Karpas-422 (cell line): ENCODE measurements around the gene PROS1. TPM values are rescaled to one million over a fixed set of nuclear protein-coding genes. Genes with fewer than 3 reads are reported as not detected.
"Not testable (repeated sequence)": the region's sequence is repeated elsewhere in the genome, so short reads cannot be mapped to it uniquely, and the experiment has no call there.

Source experiments
- DNase-seq: peaks from one replicate; pipeline ENCODE4 v3.0.0-alpha.2; 2015
- H2AFZ ChIP-seq: fragments of 200-600 bp; sonication (generic); 2 replicates; pipeline ENCODE4 v1.6.1; 2014; ENCODE audit warnings: antibody characterized with exemption, low read length, mixed read lengths
- H3K27ac ChIP-seq: fragments of 200-600 bp; sonication (generic); 2 replicates; pipeline ENCODE4 v1.5.1; 2014; ENCODE audit warnings: mild to moderate bottlenecking, low read length, moderate library complexity
- H3K27me3 ChIP-seq: fragments of 200-600 bp; sonication (generic); 2 replicates; pipeline ENCODE4 v1.6.1; 2014; ENCODE audit warnings: low read length, mixed read lengths
- H3K36me3 ChIP-seq: fragments of 200-600 bp; sonication (generic); 2 replicates; pipeline ENCODE4 v1.6.1; 2014; ENCODE audit warnings: low read length, mixed read lengths; ENCODE audit not compliant: insufficient read depth
- H3K4me1 ChIP-seq: fragments of 200-600 bp; sonication (generic); 2 replicates; pipeline ENCODE4 v1.6.1; 2014; ENCODE audit warnings: mild to moderate bottlenecking, low read length, mixed read lengths
- H3K4me2 ChIP-seq: fragments of 200-600 bp; sonication (generic); 2 replicates; pipeline ENCODE4 v1.6.1; 2014; ENCODE audit warnings: low read length, low read depth, mild to moderate bottlenecking; ENCODE audit not compliant: poor library complexity, severe bottlenecking
- H3K4me3 ChIP-seq: fragments of 200-600 bp; sonication (generic); 2 replicates; pipeline ENCODE4 v1.5.1; 2014; ENCODE audit warnings: mild to moderate bottlenecking, antibody characterized with exemption, low read length, mixed read lengths
- H3K79me2 ChIP-seq: fragments of 200-600 bp; sonication (generic); 2 replicates; pipeline ENCODE4 v1.6.1; 2014; ENCODE audit warnings: mild to moderate bottlenecking, low read length, mixed read lengths
- H3K9ac ChIP-seq: fragments of 200-600 bp; sonication (generic); 2 replicates; pipeline ENCODE4 v1.6.0; 2014; ENCODE audit warnings: low read length
- H3K9me2 ChIP-seq: fragments of 200-600 bp; sonication (generic), shearing (Covaris generic); replicated peaks from 2 replicates; pipeline ENCODE4 v1.6.0; 2014; ENCODE audit warnings: mild to moderate bottlenecking, low read length, moderate library complexity; ENCODE audit not compliant: insufficient read depth
- H3K9me3 ChIP-seq: fragments of 300-700, 200-600 bp; sonication (generic); 2 replicates; pipeline ENCODE4 v1.6.1; 2014; ENCODE audit warnings: low read length, mixed read lengths
- H4K20me1 ChIP-seq: fragments of 200-600 bp; sonication (generic); 2 replicates; pipeline ENCODE4 v1.6.1; 2014; ENCODE audit warnings: mild to moderate bottlenecking, antibody characterized with exemption, low read length, low read depth; ENCODE audit not compliant: insufficient read depth
- total RNA-seq: library from RNA; depleted of rRNA; stranded (reverse); fragments of >200 nt; shearing (Covaris generic); gene quantifications from 2 replicates; pipeline ENCODE4 v1.2.3, GENCODE V29; 2014; ENCODE audit warnings: low replicate concordance

PROS1 gene
- total RNA-seq, 1 experiment from 2014 or later = 2.0 TPM

DNA sequence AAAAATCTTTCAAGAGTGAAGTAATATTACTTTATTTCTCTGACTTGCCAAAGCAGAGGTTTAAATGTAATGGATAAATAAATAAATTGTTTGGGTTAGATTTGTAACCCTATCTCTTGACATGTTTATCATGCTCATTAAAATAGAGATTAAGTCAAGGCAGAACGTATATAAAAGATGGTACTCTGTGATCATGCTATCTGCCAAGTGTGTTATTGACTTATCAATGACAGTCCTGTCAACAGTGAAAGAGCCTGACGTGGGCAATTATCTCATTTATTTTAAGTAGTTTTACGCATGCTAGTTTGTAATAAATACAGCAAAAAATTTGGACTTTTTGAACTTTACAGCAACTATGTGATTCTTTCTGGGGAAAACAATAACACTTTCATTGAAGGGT is 43.7 kb downstream of the PROS1 start:
- Histone ChIP-seq H2AFZ (no peak overlapping the region), H3K79me2 (no peaks in the 10 kb centered on the region), H3K27me3 (no peaks in the 10 kb centered on the region), H3K9me3 (no peaks in the 10 kb centered on the region), H3K4me3 (no peak overlapping the region), H3K9me2 (no peaks in the 10 kb centered on the region), H4K20me1 (no peaks in the 10 kb centered on the region), H3K27ac (no peak overlapping the region), H3K4me2 (no peak overlapping the region), H3K9ac (no peak overlapping the region), H3K36me3 (no peaks in the 10 kb centered on the region), H3K4me1 (no peaks in the 10 kb centered on the region)
- no peak for DNase-seq

DNA sequence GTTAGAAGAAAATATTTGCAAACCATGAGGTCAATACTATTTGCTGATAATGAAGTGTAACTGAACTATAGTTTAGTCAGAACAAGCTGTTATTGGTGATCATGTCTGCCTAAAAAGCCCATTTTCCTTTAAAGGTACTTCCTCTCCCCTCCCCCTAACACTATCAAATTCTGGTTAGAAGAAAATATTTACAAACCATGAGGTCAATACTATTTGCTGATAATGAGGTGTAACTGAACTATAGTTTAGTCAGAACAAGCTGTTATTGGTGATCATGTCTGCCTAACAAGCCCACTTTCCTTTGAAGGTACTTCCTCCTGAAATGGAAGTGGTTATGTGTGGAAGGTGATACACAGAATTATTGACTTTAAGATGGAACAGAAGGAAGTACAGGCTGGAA is 46.9 kb downstream of the PROS1 start:
- DNase-seq = no peak
- Histone ChIP-seq H3K4me1 (no peaks in the 10 kb centered on the region), H3K4me3 (no peak overlapping the region), H3K79me2 (no peaks in the 10 kb centered on the region), H3K9me2 (no peaks in the 10 kb centered on the region), H4K20me1 (no peaks in the 10 kb centered on the region), H3K27me3 (no peaks in the 10 kb centered on the region), H3K36me3 (no peaks in the 10 kb centered on the region), H3K9ac (no peak overlapping the region), H3K4me2 (no peak overlapping the region), H2AFZ (no peak overlapping the region), H3K9me3 (no peaks in the 10 kb centered on the region), H3K27ac (no peak overlapping the region)

DNA sequence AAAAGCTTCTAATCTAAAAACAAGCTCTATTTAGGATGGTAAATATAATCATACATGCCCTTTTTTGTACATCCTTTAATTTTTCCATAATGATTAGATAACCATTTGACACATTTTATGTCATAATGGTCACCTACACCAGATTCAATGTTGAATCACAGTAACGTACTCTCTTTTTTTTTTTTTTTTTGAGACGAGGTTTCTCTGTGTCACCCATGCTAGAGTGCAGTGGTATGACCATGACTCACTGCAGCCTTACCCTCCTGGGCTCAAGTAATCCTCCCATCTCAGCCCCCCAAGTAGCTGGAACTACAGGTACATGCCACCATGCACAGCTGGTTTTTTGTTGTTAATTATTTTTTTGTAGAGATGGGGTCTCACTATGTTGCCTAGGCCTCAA is 49.2 kb downstream of the PROS1 start:
- no peaks in the 10 kb centered on the region for H3K9me2 ChIP-seq
- H3K79me2 ChIP-seq = no peaks in the 10 kb centered on the region
- H3K27ac ChIP-seq = no peak overlapping the region
- H3K4me3 ChIP-seq = no peak overlapping the region
- no peaks in the 10 kb centered on the region for H3K27me3 ChIP-seq
- H3K4me2 ChIP-seq = no peak overlapping the region
- no peak for DNase-seq
- no peak overlapping the region for H2AFZ ChIP-seq
- no peaks in the 10 kb centered on the region for H3K9me3 ChIP-seq
- H3K9ac ChIP-seq = no peak overlapping the region
- no peaks in the 10 kb centered on the region for H3K4me1 ChIP-seq
- H4K20me1 ChIP-seq = no peaks in the 10 kb centered on the region
- no peaks in the 10 kb centered on the region for H3K36me3 ChIP-seq

DNA sequence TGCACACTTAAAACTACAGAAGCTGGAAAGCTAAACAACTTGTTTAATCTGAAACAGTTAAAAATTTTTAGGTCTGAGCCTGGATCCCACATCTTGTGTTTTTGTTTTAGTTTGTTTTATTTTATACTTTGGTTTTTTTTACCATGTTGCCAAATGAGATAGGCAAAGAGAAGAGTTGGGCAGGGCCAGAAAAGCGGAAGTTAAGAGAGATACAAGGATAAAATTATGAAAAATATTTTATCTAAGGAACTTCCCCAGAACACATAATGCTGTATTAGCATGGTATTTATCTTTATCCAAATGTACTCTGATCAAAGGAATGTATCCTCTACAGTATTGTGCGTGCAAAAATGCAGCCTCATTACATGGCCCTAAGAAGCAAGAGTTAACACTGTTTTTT is 50.7 kb downstream of the PROS1 start:
- Histone ChIP-seq H3K27me3 (no peaks in the 10 kb centered on the region), H3K36me3 (no peaks in the 10 kb centered on the region), H3K79me2 (no peaks in the 10 kb centered on the region), H3K4me1 (no peaks in the 10 kb centered on the region), H4K20me1 (no peaks in the 10 kb centered on the region), H3K4me3 (no peak overlapping the region), H3K9me2 (no peaks in the 10 kb centered on the region), H3K9me3 (no peaks in the 10 kb centered on the region), H3K9ac (no peak overlapping the region), H3K4me2 (no peak overlapping the region), H3K27ac (no peak overlapping the region), H2AFZ (no peak overlapping the region)
- DNase-seq = no peak

DNA sequence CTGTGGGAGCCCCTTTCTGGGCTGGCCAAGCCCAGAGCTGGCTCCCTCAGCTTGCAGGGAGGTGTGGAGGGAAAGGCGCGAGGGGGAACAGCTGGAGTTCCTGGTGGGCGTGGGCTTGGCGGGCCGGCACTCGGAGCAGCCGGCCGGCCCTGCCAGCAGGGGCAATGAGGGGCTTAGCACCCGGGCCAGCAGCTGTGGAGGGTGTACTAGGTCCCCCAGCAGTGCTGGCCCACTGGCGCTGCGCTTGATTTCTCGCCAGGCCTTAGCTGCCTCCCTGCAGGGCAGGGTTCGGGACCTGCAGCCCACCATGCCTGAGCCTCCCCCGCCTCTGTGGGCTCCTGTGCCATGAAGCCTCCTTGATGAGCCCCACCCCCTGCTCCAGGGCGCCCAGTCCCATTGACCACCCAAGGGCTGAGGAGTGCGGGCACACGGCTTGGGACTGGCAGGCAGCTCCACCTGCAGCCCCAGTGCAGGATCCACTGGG is 56.1 kb downstream of the PROS1 start:
- H3K4me3 ChIP-seq, H3K9me2 ChIP-seq, H3K79me2 ChIP-seq, H3K36me3 ChIP-seq, H3K9ac ChIP-seq, H3K4me1 ChIP-seq, H3K4me2 ChIP-seq, DNase-seq, H3K9me3 ChIP-seq, H4K20me1 ChIP-seq, H2AFZ ChIP-seq, H3K27me3 ChIP-seq, H3K27ac ChIP-seq: not testable (repeated sequence)

DNA sequence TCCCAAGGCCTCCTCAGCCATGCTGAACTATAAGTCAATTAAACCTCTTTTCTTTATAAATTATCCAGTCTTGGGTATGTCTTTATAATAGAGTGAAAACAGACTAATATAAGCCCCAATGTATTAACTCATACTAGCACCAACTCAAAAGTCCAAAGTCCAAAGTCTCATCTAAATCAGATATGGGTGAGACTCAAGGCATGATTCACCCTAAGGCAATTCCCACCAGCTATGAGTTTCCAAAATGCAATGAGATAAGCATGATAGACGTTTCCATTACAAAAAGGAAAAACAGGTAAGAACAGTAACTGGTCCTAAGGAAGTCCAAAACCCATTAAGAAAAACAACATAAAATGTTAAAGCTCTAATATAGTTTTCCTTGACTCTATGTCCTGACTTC is 60.1 kb downstream of the PROS1 start:
- not testable (repeated sequence) for H2AFZ ChIP-seq, H3K4me1 ChIP-seq, H3K4me3 ChIP-seq, H4K20me1 ChIP-seq, H3K79me2 ChIP-seq, H3K9me3 ChIP-seq, H3K27ac ChIP-seq, H3K9ac ChIP-seq, H3K36me3 ChIP-seq, H3K4me2 ChIP-seq, H3K9me2 ChIP-seq, DNase-seq, H3K27me3 ChIP-seq

DNA sequence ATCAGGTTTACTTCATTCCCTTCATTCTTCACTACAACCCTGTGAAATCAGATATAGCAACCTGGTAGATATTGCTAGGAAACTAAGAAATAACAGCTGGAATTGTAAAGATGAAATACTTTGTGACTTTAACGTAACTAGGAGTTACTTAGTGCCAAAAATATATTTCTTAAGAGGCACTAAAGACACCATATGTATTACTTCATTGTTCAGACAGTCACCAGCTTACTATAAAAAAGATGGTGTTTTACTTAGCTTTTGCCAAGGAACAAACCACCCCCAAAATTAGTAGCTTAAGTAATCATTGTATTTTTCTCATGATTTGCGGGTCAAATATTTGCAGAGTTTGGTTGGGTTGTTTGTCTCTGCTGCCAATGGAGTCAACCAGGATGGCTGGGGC is 62.5 kb downstream of the PROS1 start:
- Histone ChIP-seq H3K9me3 (no peaks in the 10 kb centered on the region), H3K4me1 (no peaks in the 10 kb centered on the region), H3K36me3 (no peaks in the 10 kb centered on the region), H3K9me2 (no peaks in the 10 kb centered on the region; the same call in 1 of the 2 replicates), H3K27ac (no peak overlapping the region), H2AFZ (no peak overlapping the region), H3K27me3 (no peaks in the 10 kb centered on the region), H3K79me2 (no peaks in the 10 kb centered on the region), H3K9ac (no peak overlapping the region), H3K4me3 (no peak overlapping the region), H3K4me2 (no peak overlapping the region), H4K20me1 (no peaks in the 10 kb centered on the region)
- DNase-seq = no peak

DNA sequence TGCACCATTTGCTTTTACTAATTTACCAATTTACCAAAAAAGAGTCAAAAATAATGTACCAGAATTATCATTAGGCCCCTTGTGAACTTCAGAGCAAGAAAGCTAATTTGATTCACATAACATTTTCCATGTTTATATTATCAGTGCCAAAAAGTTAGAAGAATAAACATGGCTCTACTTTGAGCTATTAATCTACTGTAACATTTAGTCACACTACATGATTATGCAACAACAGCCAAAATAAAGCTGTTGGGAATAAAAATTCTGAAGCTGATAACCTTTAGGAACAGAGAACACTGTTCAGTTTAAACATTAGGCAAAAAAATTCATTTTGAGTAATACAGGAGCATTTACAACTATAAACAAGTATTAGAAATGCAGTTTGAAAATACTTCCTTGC is 63.6 kb downstream of the PROS1 start:
- Histone ChIP-seq H3K4me1 (no peaks in the 10 kb centered on the region), H3K9me3 (no peaks in the 10 kb centered on the region), H3K4me3 (no peak overlapping the region), H3K27me3 (no peaks in the 10 kb centered on the region), H3K4me2 (no peak overlapping the region), H3K79me2 (no peaks in the 10 kb centered on the region), H2AFZ (no peak overlapping the region), H4K20me1 (no peaks in the 10 kb centered on the region), H3K9me2 (no peaks in the 10 kb centered on the region; the same call in 1 of the 2 replicates), H3K9ac (no peak overlapping the region), H3K36me3 (no peaks in the 10 kb centered on the region), H3K27ac (no peak overlapping the region)
- DNase-seq = no peak

DNA sequence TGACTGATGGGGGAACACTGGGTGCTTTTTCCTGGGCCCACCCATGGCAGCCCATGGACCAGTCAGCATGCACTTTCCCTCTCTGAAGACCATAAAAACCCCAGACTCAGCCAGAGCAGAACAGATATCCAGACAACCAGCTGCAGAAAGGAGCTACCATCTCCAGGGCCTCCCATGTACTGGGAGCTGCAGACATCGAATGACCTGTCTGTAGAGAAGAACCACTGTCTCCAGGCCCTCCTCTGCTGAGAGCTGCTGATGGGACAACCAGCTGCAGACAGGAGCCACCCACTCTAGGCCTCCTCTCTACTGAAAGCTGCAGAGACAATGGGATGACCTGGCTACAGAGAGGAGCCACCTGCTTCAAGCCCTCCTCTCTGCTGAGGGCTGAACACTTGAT is 66.6 kb downstream of the PROS1 start:
- H3K9me2 ChIP-seq = no peaks in the 10 kb centered on the region; the same call in 1 of the 2 replicates
- H3K9me3 ChIP-seq = no peaks in the 10 kb centered on the region
- no peaks in the 10 kb centered on the region for H3K79me2 ChIP-seq
- H2AFZ ChIP-seq = no peak overlapping the region
- no peak overlapping the region for H3K9ac ChIP-seq
- no peak for DNase-seq
- H3K4me3 ChIP-seq = no peak overlapping the region
- H3K27me3 ChIP-seq = no peaks in the 10 kb centered on the region
- no peaks in the 10 kb centered on the region for H3K4me1 ChIP-seq
- H3K36me3 ChIP-seq = no peaks in the 10 kb centered on the region
- H3K27ac ChIP-seq = no peak overlapping the region
- H4K20me1 ChIP-seq = no peaks in the 10 kb centered on the region
- no peak overlapping the region for H3K4me2 ChIP-seq
